C4-2B (cell line): ENCODE data around the gene CERK.

Experiments used
- H3K27ac ChIP-seq: fragments of 450-650 bp; 2 replicates; pipeline ENCODE4 v1.5.1; 2017
- CTCF ChIP-seq: fragments of 450-650 bp; conservative IDR thresholded peaks from 2 replicates; pipeline ENCODE4 v1.5.1; 2017; ENCODE audit warnings: mild to moderate bottlenecking
- ZFX ChIP-seq: fragments of 450-650 bp; IDR thresholded peaks from 2 replicates; pipeline ENCODE4 v1.6.1; 2017

The CERK gene

DNA sequence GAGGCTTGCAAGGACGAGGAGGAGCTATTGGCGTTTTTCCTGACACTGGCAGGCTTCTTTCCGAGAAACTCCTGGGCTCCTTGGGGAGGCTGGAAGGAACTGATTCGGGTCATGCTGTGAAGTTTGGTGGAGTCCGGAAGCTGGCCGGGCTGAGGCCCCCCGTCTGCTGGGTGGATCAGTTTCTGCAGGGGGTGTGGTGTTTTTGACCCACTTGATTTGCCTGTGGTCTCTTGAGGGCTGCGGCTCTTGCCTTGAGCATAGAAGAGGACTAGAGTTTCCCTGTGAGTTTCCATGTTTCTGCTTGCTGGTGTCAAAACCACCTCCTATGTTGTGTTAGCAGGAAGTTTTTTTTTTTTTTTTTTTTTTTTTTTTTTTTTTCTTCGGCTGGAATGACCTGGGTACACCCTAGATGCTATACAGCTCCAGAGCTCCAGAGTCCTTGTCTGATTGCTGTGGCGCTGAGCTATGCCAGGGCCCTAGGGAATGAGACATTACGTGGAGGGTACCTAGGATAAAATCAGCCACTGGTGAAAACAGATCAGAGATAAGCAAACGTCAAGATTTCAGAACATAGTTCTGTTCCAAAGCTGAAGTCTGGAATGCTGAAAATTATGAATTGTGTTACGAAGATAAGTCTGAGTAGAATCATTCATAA lies 25.1 kb upstream of the CERK start:
- peak overlapping the region; percentile 88 for H3K27ac ChIP-seq
- TF ChIP-seq CTCF (no peak), ZFX (no peak)

DNA sequence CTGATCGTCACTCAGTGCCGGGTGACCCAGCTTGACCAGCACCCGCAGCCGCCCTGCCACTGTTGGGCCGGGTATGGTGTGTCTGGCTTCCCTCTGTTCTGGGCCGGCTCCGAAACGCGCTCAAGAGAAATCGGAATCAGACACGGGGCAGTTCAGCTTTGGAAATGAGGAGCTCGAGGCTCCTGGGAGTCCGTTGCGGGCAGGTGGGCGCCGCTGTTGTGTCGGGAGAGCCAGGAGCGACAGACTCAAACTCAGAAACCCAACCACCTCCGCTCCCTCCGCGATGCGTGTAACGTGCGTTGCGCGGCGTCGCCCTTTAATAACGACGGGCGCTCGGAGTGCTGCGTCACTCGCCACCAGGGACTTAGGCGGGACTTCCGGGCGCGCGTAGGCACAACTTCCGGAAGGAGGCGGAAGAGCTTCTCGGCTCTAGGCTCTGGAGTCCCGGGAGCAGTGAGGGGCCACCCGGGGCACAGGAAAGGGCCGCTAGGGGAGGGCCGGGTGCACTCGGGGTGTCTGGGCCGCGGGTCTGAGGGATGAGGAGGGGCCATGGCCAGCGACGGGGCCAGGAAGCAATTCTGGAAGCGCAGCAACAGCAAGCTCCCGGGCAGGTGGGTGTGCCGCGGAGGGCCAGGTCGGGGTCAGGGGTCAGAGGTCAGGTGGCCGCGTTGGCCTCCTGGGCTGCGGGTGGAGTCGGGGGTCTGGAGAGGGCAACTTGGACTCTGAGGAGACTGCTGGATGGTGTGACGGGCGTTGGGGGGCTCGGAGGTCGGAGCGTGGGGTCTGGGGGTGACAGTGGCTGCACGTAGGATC lies 24.4 kb upstream of the CERK start, which contains the start of gene TBC1D22A:
Gene TBC1D22A, plus strand, starts transcription at position 413 of the 813 bp plus-strand sequence. Its CDS starts 137 bp downstream, at position 550.
- TF ChIP-seq CTCF (no peak), ZFX (peak; percentile 59)
- peak within 1 kb of the TSS; percentile 88 for H3K27ac ChIP-seq

DNA sequence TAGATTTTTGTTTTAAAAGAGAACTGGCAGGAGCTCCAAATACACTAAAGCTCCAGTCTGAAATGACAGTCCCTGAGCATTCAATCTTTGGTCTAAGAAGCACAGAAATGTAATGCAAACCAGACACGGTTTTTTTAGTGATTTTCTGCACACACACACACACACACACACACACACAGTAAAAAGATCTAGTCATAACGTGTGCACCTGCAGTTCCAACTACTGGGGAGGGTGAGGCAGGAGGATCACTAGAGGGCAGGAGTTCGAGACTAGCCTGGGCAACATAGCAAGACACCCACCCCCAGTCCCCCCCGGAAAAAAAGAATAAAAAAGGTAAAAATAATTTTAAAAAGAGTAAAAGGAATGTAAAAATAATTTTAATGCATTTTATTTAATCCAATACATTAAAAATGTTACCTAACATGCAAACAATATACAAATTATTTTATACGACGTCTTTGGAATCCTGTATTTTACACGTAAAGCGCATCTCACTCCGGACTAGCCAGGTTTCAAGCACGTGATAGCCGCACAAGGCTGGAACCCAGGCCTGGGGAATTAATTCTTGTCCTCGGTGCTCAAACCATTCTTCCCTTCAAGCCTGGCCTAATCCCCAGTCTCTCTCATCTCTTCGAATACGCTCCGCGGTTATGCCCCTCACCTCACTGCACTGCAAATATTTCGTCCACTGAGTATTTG lies 23.6 kb upstream of the CERK start:
- peak overlapping the region; percentile 88 for H3K27ac ChIP-seq
- TF ChIP-seq ZFX: no peak
- TF ChIP-seq CTCF: no peak

GRCh38 chr22:46761017-46761416 lies 23.0 kb upstream of the CERK start:
- no peak for TF ChIP-seq CTCF
- TF ChIP-seq ZFX: no peak
- H3K27ac ChIP-seq: no peak overlapping the region

- TF ChIP-seq CTCF (peak; percentile 79), ZFX (no peak)
- H3K27ac ChIP-seq: no peak overlapping the region
These were observed 20.8 kb upstream of the CERK start for GRCh38 chr22:46758867-46759290.

GRCh38 chr22:46758121-46758520 lies 20.1 kb upstream of the CERK start:
- TF ChIP-seq CTCF: no peak
- no peak for TF ChIP-seq ZFX

GRCh38 chr22:46757104-46757503 lies 19.1 kb upstream of the CERK start:
- no peak for TF ChIP-seq CTCF
- TF ChIP-seq ZFX: no peak
- no peak overlapping the region for H3K27ac ChIP-seq

More at GRCh38 chr22:46758121-46758520, 20.1 kb upstream of the CERK start:
- no peak overlapping the region for H3K27ac ChIP-seq
